Activated CD8-positive, alpha-beta memory T cell treated with anti-CD3 and anti-CD28 coated beads for 24 hours (primary cell): Measurements from ENCODE around the gene ARID1B.
"Not testable (repeated sequence)": the region's sequence is repeated elsewhere in the genome, so short reads cannot be mapped to it uniquely, and the experiment has no call there.

Experiments used
- DNase-seq: peaks from one replicate; pipeline ENCODE4 v3.0.0-alpha.2; 2020

ARID1B gene

DNA sequence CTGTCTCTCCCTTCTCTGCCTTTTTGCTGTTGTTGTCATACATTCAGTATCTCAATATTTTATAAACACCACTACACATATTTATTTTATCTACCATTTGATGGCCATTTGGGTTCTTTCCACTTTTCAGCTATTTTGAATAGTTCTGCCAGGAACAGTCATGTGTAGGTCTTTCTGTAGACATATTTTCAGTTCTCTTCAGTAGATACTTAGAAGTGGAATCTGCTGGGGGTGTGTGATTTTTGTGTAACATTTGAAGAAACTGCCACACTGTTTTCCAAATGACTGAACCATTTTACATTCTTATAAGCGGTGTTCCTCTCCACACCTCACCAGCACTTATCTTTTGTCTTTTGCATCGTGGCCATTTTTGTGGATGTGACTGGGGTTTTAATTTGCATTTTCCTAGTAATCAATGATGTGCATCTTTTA lies 197.7 kb downstream of the ARID1B start:
- no peak for DNase-seq

DNA sequence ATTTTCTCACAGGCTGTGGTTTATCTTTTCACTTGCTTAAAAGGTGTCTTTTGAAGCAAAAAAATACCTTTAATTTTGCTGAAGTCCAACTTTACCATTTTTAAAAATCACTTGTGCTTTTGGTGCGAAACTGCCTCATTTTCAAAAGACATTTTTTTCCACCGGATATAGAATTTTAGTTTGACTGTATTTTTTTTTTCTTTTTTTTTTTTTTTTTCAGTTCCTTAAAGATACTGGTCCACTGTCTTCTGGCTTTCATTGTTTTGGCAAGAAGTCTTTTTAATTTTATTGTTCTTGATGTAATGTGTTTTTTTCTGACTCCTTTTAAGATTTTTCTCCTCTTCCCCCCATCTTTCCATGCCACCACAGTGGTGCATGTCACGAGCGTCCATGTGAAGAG lies 198.2 kb downstream of the ARID1B start:
- no peak for DNase-seq

- no peak for DNase-seq
Measured at GRCh38 chr6:156976216-156977127, 199.3 kb downstream of the ARID1B start.

- no peak for DNase-seq
Measured at GRCh38 chr6:156977527-156978291, 200.5 kb downstream of the ARID1B start.

DNA sequence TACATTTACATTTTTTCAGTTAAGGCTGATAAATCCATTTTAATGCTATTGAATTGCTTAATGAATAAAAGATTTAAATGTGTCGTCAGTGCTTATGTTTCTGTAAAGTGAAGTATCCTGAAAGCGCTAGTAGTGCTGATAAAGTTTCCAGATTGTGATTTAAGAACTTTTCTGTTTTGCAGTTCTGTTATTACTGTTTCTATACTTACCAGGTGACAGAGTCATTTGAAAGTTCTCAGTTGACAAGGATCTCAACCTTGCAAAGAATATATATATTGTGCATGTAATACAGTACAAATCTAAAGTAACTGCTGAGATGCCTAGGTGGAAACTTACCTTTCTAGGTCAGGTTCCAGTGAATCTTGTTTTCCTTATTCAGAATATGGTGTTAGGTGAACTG lies 201.8 kb downstream of the ARID1B start:
- DNase-seq, result no peak

DNA sequence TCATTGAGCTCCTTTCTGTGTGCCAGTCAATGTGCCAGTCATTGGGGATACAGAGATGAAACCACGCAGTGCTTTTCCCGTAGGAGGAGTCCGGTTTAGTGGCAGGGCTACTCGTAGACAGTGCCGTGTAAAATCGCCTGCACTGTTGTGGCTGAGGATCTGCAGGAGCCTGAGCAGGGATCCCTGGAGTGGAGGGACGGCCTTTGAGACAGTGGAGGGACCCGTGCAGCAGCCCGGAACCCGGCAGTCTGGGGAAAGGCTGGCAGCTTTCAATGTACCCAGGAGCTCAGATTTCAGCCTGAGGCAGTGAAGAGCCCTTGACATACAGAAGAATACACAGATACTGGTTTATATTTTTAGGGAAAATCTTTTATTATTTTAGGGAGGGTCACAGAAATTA lies 203.3 kb downstream of the ARID1B start:
- no peak for DNase-seq

DNA sequence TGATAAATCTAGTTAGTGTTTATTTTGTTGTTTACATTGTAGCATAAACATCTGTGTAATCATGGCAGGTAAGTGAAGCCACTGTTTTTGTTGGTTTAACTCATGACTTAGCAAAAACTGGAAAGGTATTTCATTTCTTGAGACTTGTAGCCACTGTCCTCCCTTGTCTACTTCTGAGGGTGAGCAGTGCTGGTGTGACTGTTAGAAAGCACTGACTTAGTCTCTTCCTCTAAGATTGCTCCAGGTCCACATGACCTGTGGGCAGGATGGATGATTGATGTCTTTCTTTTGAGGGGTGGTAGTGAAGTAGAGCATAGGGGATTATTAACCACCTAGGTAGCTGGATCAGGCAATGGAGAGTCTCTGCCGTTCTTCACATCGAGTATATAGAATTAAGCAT lies 203.8 kb downstream of the ARID1B start:
- no peak for DNase-seq

GRCh38 chr6:156982168-156982567 lies 205.0 kb downstream of the ARID1B start:
- DNase-seq, result no peak

GRCh38 chr6:156982864-156983263 lies 205.7 kb downstream of the ARID1B start:
- DNase-seq, result not testable (repeated sequence)

DNA sequence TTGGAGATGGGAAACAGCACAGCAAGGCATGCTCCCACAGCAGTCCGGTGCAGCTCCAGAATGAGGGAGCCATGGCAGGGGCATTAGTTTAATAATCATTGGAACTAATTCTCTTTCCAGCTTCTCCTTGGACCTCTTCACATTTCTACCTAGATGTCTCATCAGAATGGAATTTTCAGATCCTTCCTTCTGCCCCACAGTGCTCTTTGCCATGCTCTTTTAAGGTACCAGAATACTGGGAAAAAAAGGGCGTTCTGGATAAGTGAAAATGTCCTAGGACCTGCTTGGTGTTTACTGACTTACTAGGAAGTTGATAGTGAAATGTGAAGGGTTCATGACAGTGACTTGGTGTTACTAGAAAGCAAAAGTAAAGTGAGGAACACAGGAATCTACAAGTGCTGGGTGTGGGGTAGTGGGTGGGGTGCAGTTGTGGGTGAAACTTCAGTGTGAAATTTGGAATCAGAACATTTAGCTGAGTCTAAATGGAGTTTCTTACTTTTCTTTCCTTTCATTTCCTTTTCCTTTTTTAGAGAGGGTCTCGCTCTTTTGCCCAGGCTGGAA lies 207.1 kb downstream of the ARID1B start:
- no peak for DNase-seq

- no peak for DNase-seq
Measured at GRCh38 chr6:156985309-156985708, 208.1 kb downstream of the ARID1B start.

DNA sequence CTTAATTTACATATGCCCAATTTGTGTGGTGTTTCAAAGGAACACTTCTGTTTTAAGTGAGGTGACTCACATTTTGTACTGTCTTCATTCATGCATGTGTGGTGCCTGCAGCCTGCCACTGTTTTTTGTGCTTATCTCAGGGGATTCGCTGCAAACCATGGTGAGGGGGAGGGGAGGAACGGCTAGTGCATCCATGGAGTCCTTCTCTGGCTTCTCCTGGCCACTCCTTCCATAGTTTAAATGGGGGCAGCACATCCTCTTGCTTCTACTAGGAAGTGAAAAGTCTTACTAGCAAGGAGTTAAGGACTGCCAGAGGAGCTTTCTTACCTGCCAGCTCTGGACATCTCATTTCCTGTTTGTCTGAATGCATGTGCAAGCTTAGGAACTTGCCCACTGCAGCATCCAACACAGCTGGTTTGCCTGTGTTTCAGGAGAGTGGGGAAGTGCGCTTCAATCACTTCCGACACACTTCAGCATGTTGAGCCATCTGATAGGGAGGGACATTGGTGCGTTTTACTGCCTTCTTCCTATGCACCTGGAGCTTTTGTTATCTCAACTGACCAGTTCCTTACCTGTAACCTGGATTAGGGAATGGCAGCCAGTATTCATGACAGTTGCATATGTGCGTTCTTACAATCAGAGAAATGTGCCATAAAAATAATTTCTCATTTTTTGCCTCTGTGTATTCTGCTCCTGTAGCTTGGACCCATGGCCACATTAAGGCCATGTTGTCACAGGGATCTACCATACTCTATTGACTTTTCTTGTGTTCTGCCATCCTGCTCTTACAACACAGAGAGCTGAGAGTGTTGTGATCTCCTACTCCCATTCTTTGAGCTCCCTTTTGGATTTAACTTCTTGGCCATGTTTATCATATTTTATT lies 211.3 kb downstream of the ARID1B start:
- no peak for DNase-seq

DNA sequence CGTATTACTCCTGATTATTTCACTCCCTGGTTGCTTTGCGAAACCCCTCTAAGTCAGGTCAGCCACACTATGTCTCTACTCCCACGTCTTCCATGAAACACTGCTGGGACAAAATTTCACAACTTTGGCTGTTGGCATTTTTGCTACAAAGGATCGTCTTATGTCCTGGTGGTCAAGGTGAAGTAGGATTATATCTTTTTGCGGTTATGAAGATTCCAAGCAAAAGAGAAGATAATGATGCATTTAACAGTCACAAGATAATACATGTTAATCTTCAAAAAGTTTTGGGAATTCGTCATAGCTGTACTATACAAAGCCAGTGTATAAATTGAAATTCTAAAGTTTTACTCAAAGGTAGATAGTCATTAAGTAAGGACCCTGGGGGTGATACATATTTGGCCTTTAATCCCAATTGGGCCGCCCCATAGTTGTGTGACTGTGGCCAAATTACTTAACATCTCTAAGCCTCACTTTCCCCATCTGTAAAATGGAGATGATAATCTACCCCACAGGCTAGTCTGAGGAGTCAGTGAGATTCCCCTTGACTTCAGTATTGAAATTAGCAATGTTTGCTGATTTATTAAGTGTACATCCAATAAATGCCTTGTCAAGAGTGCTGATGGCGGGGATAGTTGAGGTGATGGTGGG lies 212.1 kb downstream of the ARID1B start:
- DNase-seq, result no peak

GRCh38 chr6:156992020-156992804 lies 215.0 kb downstream of the ARID1B start:
- DNase-seq, result no peak

DNA sequence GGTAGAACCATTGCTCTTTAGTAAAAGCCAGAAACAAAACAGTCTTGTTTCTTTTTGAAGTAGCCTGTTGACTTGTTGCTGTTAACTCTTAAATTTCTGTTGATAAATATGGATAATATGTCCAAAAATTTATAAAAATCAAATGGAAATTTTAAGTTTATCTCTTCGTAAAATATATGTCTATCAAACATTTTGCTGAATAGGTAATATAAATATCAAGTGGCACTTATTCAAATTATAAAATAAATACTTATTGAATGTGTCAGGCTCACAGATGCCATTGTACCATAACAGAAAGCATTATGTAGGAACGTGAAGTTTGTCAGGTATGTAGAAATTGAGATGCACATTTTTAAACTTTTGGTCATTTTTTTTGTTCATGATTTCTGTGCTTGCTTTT lies 216.5 kb downstream of the ARID1B start:
- no peak for DNase-seq

DNA sequence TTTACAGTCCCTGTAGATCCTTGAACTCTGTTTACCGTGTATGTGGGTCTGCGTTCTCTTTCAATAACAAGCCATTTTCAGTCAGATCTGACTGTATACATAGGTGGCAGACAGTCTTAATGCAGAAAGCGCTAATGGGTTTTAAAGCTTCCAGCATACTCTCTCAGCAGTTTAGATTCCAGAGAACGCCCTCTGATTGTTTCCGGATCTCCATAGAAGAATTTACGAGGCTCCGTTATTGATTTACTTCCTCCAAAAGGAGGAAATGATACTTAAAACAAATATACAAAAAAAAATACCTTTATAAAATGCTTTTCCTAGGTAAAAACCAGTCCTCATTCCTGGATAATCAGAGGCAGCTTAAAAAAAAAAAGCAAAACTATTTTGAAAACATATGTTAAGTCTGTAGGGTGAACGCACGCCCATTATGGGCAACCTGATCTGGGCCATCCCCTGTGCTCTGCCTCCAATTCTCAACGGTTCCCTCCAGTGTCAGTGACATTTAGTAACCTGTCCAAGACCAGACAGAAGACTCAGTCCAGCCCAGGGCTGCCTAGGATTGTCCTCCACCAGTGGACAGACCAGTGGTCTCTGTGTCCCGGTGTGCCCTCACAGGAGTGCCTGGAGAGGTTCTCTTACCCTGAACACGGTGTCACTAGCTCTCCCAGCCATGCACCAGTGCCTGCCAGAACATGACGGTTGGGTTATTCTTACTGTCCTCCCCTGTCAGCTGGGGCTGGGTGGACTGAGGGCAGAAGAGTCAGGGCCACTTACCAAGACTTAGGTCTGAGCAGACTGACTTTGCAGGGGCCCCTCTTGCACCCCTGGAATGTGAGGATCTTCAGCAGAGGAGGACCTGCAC lies 217.3 kb downstream of the ARID1B start:
- DNase-seq, result no peak

DNA sequence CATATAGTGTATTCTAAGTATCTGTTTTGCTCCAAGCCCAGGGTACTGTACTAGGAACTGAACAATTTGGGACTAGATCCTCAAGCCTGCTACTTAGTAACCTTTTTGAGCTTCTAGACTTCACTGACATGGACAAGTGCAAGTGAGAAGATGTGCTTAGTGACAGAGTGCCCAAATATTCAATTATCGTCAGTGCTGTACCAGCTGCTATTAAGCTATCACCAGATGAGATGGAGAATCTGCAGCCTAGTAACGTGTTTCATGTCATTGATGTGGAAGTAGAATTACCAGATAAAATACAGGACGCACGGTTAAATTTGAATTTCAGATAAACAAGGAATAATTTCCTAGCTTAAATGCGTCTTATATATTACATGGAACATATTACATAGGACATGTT lies 218.3 kb downstream of the ARID1B start:
- no peak for DNase-seq

DNA sequence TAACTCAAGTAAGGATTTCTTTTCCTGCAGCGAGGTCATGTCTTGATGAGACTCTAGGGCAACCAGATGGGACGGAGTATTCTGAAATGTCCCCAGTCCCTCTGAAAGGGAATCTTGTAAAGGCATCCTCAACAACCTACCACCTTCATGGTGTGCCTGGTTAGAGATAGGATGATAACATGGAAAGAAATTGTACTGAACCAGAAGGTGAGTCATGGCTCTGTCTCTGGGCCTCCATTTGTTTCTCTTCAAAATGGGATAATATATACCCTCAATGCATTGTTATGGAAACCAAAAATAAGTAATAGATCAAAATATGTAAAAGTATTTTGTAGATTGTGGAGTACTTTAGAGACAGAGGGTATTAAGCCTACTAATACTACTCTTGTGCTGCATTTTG lies 219.1 kb downstream of the ARID1B start:
- no peak for DNase-seq

DNA sequence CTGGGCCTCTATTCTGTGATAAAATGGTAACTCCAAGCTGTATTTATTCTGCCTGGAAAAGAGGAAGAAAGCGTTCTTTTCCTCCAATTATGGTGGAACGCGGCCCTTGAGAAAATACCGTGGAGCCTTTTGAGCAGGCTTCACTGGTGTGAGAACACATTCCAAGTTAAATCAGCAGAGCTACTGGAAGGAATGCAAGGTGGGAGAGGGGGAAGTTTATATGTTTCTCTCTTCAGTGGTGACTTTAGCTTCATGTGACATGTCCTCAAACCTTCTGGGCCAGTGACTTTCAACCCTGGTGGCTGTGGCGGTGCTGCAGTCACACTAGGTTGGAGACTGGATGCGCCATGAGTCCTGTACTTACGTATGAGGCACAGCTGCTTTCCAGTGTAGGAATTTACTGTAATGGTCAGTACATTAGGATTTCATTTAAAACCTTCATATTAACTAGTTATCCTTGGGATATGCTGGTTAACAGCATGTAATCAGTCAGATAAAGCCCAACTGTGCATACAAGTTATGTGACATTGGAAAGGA lies 221.7 kb downstream of the ARID1B start:
- DNase-seq, result no peak

DNA sequence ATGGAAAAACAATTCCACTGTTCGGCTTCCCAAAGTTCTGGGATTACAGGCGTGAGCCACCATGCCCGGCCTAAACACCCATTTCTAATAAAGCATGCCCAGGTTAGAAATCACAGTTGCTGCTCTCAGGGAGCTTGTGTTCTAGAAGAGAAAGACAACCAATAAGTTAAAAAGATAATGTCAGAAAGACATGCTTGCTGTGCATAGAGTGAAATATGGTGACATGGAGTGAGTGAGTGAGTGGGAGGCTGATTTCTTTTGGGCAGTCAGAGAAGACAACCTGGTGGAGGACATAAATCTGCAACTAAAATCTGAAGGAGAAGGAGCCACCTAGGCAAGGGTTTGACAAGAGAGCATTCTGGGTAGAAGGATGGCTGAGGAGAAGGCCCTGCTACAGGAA lies 222.6 kb downstream of the ARID1B start:
- DNase-seq, result no peak
